Measurements from ENCODE around the gene SPATA17.
"Not testable (repeated sequence)": the region's sequence is repeated elsewhere in the genome, so short reads cannot be mapped to it uniquely, and the experiment has no call there.

SPATA17 gene

GRCh38 chr1:217674028-217674729 is 43.0 kb downstream of the SPATA17 start:
- no peak for DNase-seq (ENCODE audit: low spot score)

DNA sequence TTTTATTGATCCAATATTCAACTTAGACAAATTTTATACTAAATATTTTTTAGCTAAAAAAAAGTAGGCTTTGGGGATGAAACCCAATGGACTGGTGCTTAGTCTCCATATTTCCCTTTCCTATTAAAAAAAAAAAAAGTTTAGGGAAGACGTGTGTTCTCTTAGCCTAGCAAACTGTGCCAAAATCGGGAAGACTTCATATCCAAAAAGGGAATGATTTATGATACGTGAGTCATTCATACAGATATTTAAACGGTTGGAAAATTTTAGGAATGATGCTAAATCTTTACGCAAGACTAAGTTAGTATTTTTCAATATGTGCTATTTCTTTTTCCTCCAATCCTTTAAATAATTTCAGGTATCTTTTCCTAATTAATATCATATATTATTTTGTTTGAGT is 50.7 kb downstream of the SPATA17 start:
- DNase-seq (ENCODE audit: low spot score) = no peak

DNA sequence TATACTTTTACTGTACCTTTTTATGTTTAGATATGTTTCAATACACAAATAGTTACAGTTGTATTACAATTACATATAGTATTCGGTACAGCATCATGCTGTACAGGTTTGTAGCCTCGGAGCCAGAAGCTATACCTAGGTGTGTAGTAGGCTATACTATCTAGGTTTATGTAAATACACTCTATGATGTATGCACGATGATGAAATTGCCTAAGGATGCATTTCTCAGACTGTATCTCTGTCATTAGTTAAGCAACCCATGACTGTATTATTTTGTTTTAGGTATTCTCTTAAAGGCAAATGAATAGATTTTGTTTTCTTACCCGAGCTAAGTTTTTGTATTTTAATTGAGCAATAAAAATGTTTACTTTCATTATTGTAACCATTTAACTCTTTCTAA is 56.4 kb downstream of the SPATA17 start:
- DNase-seq (ENCODE audit: low spot score) = no peak

DNA sequence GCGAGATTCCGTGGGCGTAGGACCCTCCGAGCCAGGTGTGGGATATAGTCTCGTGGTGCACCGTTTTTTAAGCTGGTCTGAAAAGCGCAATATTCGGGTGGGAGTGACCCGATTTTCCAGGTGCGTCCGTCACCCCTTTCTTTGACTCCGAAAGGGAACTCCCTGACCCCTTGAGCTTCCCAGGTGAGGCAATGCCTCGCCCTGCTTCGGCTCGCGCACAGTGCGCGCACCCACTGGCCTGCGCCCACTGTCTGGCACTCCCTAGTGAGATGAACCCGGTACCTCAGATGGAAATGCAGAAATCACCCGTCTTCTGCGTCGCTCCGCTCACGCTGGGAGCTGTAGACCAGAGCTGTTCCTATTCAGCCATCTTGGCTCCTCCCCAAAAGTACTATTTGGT is 65.0 kb downstream of the SPATA17 start:
- DNase-seq (ENCODE audit: low spot score) = not testable (repeated sequence)

GRCh38 chr1:217703326-217703725 is 72.2 kb downstream of the SPATA17 start:
- no peak for DNase-seq (ENCODE audit: low spot score)

DNA sequence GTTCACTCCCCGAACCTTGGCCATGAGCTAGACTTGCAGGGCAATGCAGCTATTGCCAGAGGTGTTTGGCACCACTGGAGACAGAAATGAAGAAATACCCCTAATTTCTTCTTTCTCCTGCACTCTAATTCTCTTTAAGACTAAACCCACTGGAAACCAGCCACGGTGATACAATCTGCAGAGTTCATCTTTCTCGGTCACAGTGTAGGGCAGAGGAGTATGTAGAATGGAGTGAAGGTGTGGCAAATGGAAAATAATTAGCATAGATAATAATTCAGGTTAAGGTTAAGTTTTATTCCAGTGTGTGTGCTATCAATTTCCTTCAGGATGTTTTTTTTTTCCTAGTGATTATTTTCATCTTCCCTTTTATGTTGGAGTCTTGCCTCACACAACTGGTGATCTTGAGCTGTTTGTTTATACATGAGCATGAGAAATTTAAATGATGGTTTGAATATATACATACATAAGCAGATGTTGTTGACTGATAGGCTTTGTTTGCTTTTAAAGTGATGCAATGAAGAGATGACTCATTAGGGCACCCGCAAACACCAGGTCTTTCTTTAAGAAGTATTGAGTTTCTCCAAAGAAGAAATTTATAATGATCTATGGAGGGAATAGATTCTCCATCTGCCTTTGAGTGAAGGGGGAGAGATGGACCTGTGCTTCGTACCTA is 81.9 kb downstream of the SPATA17 start:
- no peak for DNase-seq (ENCODE audit: low spot score)

DNA sequence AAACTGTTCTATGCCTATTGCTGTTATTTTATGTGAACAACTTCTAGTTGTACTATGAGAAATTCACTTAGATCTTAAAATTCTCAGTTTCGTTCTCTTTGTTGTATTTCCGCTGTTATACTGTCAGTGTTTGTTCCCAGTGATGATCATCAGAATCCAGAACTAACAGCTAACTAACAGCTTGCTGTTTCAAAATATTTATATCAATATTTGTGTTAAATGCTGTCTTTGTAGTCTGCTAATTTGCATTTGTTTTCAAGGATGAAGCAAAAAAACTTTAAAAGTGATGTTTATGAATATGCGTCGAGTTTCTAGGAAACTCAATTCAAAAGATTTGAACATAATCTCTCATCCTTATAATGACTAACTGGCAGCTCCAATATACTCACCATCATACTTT is 84.5 kb downstream of the SPATA17 start:
- no peak for DNase-seq (ENCODE audit: low spot score)

DNA sequence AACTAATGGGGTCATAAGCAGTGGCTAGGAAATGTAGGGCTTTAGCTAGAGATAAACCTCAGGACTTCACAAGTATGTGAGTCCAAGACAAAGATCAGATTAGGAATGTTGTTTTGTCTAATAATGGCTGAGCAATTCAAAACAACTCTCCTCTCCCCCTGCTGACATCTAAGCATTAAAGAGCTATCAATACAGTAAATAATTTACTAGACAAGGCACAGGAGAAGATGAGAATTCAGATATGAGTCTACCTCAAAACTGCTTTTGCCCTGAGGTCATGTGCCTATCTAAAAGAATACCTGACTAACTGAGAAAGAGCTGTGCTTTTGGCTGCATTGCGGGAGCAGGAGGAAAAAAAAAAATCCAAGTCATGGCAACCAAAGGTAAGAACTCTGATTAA is 86.8 kb downstream of the SPATA17 start:
- no peak for DNase-seq (ENCODE audit: low spot score)

DNA sequence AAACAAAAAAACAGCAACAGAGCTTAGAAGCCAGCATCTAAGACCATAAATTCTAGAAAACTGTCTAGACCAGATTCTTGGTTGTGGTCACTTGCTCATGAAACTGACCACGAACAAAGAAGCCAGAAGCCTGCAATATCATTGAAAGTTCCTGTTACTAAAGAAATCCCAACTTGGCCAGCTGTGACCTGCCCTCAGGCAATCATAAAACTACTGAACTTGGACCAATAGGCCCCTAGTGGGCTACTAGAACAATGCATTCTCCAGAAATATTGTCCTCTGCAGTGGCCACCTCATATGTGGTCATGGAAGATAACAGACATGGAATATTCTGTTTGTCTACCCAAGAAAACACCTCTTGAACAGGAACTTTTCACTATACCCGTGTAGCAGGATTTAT is 87.7 kb downstream of the SPATA17 start:
- DNase-seq (ENCODE audit: low spot score) = no peak

- DNase-seq (ENCODE audit: low spot score) = no peak
These were observed 90.5 kb downstream of the SPATA17 start for GRCh38 chr1:217721692-217722091.

DNA sequence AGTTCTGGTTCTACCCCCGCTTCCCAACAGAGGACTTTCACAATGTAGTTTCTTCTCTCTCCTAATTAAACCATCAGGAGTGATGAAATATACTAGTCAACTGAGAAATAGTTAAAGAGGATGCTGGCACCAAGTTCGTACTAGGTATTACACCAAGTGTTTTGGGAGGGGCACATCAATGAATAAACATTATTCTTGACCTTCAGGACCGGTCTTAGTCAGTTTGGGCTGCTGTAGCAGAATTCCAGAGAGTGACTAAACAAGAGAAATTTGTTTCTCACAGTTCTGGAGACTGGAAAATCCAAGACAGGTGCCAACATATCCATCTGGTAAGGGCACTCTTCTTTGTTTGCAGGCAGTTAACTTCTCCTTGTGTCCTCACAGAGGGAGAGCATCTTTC is 103.8 kb downstream of the SPATA17 start:
- no peak for DNase-seq (ENCODE audit: low spot score)

- DNase-seq (ENCODE audit: low spot score) = peak; percentile 3
These were observed 116.1 kb downstream of the SPATA17 start for GRCh38 chr1:217747156-217747769.

DNA sequence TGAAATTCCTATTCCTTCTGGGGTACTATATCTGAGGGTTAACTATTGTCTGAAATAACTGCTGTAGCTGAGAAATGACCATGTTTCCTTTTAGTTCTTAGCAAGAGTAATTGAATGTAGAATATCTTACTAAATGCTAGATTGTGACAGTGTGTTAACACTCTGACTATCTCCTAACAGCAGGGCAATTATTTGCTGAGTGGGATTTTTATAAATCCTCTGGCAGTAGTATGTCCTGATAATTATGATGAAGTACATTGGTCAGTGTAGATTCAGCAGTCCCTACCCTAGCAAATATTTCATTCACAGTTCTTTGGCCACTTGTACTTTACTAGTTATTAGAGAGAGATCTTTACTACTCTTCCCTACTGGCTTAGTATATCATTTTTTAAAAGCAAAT is 138.6 kb downstream of the SPATA17 start:
- DNase-seq (ENCODE audit: low spot score) = no peak

DNA sequence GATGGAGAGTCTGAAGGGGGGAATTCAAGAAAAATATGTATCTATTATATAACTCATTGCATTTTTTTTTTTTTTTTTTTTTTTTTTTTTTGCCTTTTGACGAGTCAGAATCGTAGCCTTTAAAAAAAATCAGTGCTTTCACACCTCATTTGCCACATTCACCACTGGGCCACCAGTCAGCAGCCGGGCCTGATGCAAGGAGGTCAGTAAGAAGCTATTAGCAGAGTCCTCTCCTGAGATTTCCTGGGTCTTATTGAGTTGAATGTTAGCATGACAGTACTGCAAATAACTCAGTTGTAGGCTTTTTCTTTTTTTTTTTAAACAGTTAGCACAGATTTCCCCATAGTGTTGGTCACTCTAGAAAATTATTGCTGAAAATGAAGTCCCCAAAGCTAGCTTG is 139.8 kb downstream of the SPATA17 start:
- no peak for DNase-seq (ENCODE audit: low spot score)

DNA sequence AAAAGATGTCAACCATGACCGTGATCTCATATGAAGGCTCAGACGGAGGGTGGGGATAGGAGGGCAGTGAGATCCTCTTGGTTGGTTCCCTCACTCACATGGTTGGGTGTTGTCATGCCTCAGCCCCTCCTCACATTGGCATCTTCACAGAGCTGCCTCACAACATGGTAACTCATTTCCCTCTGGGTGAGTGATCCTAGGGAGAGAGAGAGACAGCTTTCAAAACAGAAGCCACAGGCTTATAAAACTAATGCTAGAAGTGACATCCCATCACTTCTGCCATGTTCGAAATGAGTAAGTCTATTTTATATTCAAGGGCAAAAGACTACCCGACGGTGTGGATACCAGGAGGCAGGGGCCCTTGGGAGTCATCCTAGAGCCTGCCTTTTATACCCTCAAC is 145.5 kb downstream of the SPATA17 start:
- no peak for DNase-seq (ENCODE audit: low spot score)

GRCh38 chr1:217781056-217781455 is 149.9 kb downstream of the SPATA17 start:
- DNase-seq (ENCODE audit: low spot score) = no peak

DNA sequence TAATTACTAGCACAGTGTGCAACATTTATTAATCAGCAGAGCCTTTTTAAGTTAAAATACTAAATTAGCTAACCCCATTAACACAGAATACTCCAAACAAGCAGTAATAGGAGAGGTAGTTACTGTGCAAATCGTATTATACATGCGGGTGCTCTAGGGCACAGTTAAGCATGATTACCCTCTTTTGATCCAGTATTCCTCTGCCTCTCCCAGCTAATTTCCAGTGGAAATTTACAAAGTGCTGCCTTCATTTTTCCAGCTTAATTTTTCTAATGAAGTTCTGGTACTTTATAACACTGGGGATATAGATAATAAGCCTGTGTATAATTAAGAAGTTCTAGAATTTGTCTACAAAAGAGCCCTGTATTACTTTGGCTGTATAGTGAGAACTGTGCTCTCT is 159.9 kb downstream of the SPATA17 start:
- DNase-seq (ENCODE audit: low spot score) = no peak

GRCh38 chr1:217805792-217806191 is 174.6 kb downstream of the SPATA17 start:
- DNase-seq (ENCODE audit: low spot score) = no peak

GRCh38 chr1:217812175-217812574 is 181.0 kb downstream of the SPATA17 start:
- DNase-seq (ENCODE audit: low spot score) = no peak

DNA sequence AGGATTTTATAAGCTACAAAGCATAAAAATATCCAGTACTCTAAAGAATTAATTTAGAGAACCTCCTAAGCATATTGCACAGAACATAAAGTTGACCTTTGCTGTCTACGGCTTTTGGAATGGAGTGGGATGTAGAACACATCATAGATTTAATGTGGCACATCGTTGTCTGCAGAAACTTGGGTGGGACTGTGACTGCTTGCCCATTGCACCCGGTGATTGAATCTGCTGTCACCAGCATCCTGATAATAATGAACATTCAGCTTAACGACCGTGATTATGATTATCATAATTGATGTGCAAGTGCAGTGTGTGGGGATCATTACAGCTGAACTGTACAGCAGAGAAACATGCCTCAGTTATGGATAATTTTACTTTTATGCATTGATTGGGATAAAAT is 181.9 kb downstream of the SPATA17 start:
- DNase-seq (ENCODE audit: low spot score) = no peak

- no peak for DNase-seq (ENCODE audit: low spot score)
These were observed 206.5 kb downstream of the SPATA17 start for GRCh38 chr1:217837691-217838090.

- DNase-seq (ENCODE audit: low spot score) = no peak
These were observed 208.0 kb downstream of the SPATA17 start for GRCh38 chr1:217839161-217839560.

DNA sequence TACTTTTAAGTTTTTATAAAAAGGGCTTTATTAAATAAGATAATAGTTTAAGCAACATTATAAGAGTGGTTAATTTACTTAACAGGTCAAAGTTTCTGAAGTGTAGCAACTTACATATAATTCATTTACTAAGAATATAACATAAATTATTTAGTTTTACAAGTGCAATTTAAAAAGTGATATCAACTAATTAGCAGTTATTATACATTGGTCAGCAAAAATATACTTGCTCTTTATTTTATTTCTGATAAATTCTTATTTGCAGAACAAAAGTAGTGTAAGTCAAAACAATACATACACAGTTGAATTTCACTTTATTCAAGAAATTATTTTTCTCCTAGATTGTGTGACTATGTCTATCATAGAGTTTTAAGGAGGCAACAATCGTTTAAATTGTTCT is 215.6 kb downstream of the SPATA17 start:
- DNase-seq (ENCODE audit: low spot score) = no peak

GRCh38 chr1:217847643-217848042 is 216.5 kb downstream of the SPATA17 start:
- no peak for DNase-seq (ENCODE audit: low spot score)

Measured in putamen (tissue), 1 donor.